H1 (cell line): ENCODE results near the gene CTDNEP1. TPM values are rescaled to one million over a fixed set of nuclear protein-coding genes. Genes with fewer than 3 reads are reported as not detected.

Source experiments
- BCL11A ChIP-seq, 2 experiments: IDR thresholded peaks; one replicate each; pipeline ENCODE4 v1.6.1; 2011; ENCODE audit warnings: low read depth in 2 of 2, low read length in 2 of 2, mild to moderate bottlenecking in 2 of 2
- CHD7 ChIP-seq: fragments of 300-600 bp; sonication (generic); IDR thresholded peaks from 2 replicates; pipeline ENCODE4 v1.7.1; 2012; ENCODE audit warnings: low read length, moderate library complexity, mild to moderate bottlenecking, inconsistent platforms; ENCODE audit not compliant: insufficient replicate concordance
- CTBP2 ChIP-seq: IDR thresholded peaks from 2 replicates; pipeline ENCODE4 v1.7.0; 2011; ENCODE audit warnings: borderline replicate concordance, mild to moderate bottlenecking, moderate library complexity, mixed read lengths, low read length; ENCODE audit not compliant: insufficient read depth, insufficient read length
- CTCF ChIP-seq, 3 experiments: IDR thresholded peaks; 1 replicate in 2 of 3; 2 replicates in 1 of 3; pipeline versions ENCODE4 v1.5.1 to v1.6.1; 2011; ENCODE audit warnings: low read length in 3 of 3, mild to moderate bottlenecking in 3 of 3, inconsistent platforms in 2 of 3, low read depth in 1 of 3, moderate library complexity in 1 of 3; ENCODE audit not compliant: insufficient read depth in 1 of 3; ENCODE audit errors: control extremely low read depth in 1 of 3
- E2F6 ChIP-seq: IDR thresholded peaks from 2 replicates; pipeline ENCODE4 v1.6.1; 2012; ENCODE audit warnings: inconsistent platforms
- SP2 ChIP-seq: IDR thresholded peaks from 2 replicates; pipeline ENCODE4 v1.6.1; 2012; ENCODE audit warnings: mild to moderate bottlenecking, low read length, inconsistent platforms
- polyA plus RNA-seq, 7 experiments: library from polyadenylated mRNA; depleted of rRNA in 3 of 7; stranded (reverse) in 5 of 7; unstranded in 2 of 7; fragments of >200 nt in 5 of 7; fragments of 200-250 nt in 2 of 7; gene quantifications; 1 replicate in 5 of 7; 2 replicates in 1 of 7; 4 replicates in 1 of 7; pipeline versions ENCODE4 v1.2.1 to v1.2.3, GENCODE V29; 2011 to 2013; ENCODE audit warnings: missing spikeins in 2 of 7, mixed read lengths in 2 of 7
- total RNA-seq: library from RNA; stranded (reverse); fragmentation: NEBNext Ultra II Directional; extraction: Animal tissue kit (Norgen Biotek cat#: 25700); gene quantifications from 2 replicates; pipeline ENCODE4 v1.2.1, GENCODE V29; 2021

Gene CTDNEP1
- total and polyA plus RNA-seq, 2 of the 8 experiments (the other 6 are each of a cell fraction or from before 2014, with no cell fraction given): 114 to 123 TPM

GRCh38 chr17:7262192-7262934 is 10.8 kb upstream of the CTDNEP1 start, which contains the start of gene CLDN7 (continued):
- TF ChIP-seq CHD7: peak; percentile 34
- TF ChIP-seq SP2: no peak
- TF ChIP-seq BCL11A (IDR thresholded peaks at IDR 0.05; ENCODE audit: low read depth in 2 of 2, low read length in 2 of 2): no peak
- no peak for TF ChIP-seq E2F6
- TF ChIP-seq CTCF (IDR thresholded peaks at IDR 0.05; ENCODE audit: control extremely low read depth in 1 of 3, insufficient read depth in 1 of 3, low read depth in 1 of 3, low read length in 3 of 3): peak in 2 of 3 experiments; percentile 17 to 37; a peak in 2 of 4 replicates
- TF ChIP-seq CTBP2: no peak
